Suprapubic skin (tissue), 4 donors: ENCODE data around the gene SPOCD1. TPM values are rescaled to one million over a fixed set of nuclear protein-coding genes. Genes with fewer than 3 reads are reported as not detected.

Experiments used
- DNase-seq, 2 donors: peaks; one replicate each; pipeline ENCODE4 v3.0.0-alpha.2; 2019; ENCODE audit warnings: low spot score in 2 of 2
- H3K27ac ChIP-seq: fragments of 200-600 bp; sonication (generic); one replicate; pipeline ENCODE4 v1.5.1; 2019
- H3K27me3 ChIP-seq: fragments of 200-600 bp; sonication (generic); one replicate; pipeline ENCODE4 v1.5.1; 2019
- H3K36me3 ChIP-seq: fragments of 200-600 bp; sonication (generic); one replicate; pipeline ENCODE4 v1.5.1; 2019
- H3K4me1 ChIP-seq: fragments of 200-600 bp; sonication (generic); one replicate; pipeline ENCODE4 v1.5.1; 2019
- H3K4me3 ChIP-seq: fragments of 200-600 bp; sonication (generic); one replicate; pipeline ENCODE4 v1.5.1; 2019; ENCODE audit warnings: mild to moderate bottlenecking
- H3K9me3 ChIP-seq: fragments of 200-600 bp; sonication (generic); one replicate; pipeline ENCODE4 v1.5.1; 2019
- CTCF ChIP-seq, 2 donors: fragments of 200-600 bp in 1 of 2; fragments of 450-650 bp in 1 of 2; sonication (generic) in 1 of 2; IDR thresholded peaks; one replicate each; pipeline ENCODE4 v1.5.1; 2016 to 2019; ENCODE audit warnings: antibody characterized with exemption in 2 of 2, mild to moderate bottlenecking in 1 of 2, moderate library complexity in 1 of 2
- EP300 ChIP-seq: sonication (generic); formaldehyde crosslinking; IDR thresholded peaks from one replicate; pipeline ENCODE4 v1.6.1; 2017; ENCODE audit warnings: antibody characterized with exemption
- POLR2A ChIP-seq, 2 donors: fragments of 450-650 bp; IDR thresholded peaks; one replicate each; pipeline ENCODE4 v1.6.1; 2017; ENCODE audit warnings: antibody characterized with exemption in 2 of 2, mild to moderate bottlenecking in 2 of 2, moderate library complexity in 2 of 2
- POLR2AphosphoS5 ChIP-seq, 3 donors: sonication (generic); formaldehyde crosslinking; IDR thresholded peaks; one replicate each; pipeline ENCODE4 v1.6.1; 2017; ENCODE audit warnings: antibody characterized with exemption in 3 of 3
- WGBS: methylation state at CpG from one replicate; pipeline ENCODE4 v1.1.5; 2018; 5-methylcytosine and 5-hydroxymethylcytosine counted together
- total RNA-seq, 4 donors: library from RNA; depleted of rRNA; stranded (reverse); fragments of >200 nt; gene quantifications; one replicate each; pipeline ENCODE4 v1.1.0, GENCODE V29; 2016

The SPOCD1 gene
- total RNA-seq, 4 donors from 2014 or later, result 3.2 TPM; not detected in 3

GRCh38 chr1:31848381-31848897 is 32.6 kb upstream of the SPOCD1 start:
- 73% methylated on average over 11 of the region's 11 CpGs for WGBS
- Histone ChIP-seq H3K36me3 (no peaks in the 10 kb centered on the region), H3K4me3 (no peak overlapping the region), H3K27ac (no peak overlapping the region), H3K4me1 (peaks cover 2% of the 10 kb centered on the region), H3K9me3 (no peaks in the 10 kb centered on the region), H3K27me3 (no peaks in the 10 kb centered on the region)
- TF ChIP-seq POLR2AphosphoS5 (IDR thresholded peaks at IDR 0.05) (no peak), CTCF (IDR thresholded peaks at IDR 0.05) (no peak), POLR2A (IDR thresholded peaks at IDR 0.05) (no peak), EP300 (no peak)
- DNase-seq, result no peak

GRCh38 chr1:31846484-31846883 is 30.7 kb upstream of the SPOCD1 start:
- no peak for DNase-seq
- Histone ChIP-seq H3K27me3 (no peaks in the 10 kb centered on the region), H3K9me3 (no peaks in the 10 kb centered on the region), H3K27ac (no peak overlapping the region), H3K4me1 (peaks cover 11% of the 10 kb centered on the region), H3K4me3 (no peak overlapping the region), H3K36me3 (no peaks in the 10 kb centered on the region)
- no peak for TF ChIP-seq EP300

- H3K36me3 ChIP-seq, result no peaks in the 10 kb centered on the region
- no peaks in the 10 kb centered on the region for H3K27me3 ChIP-seq
- WGBS, result 33% methylated on average over 2 of the region's 2 CpGs
- peak in 1 of 2 donors; percentile 50 for DNase-seq
- no peak overlapping the region for H3K27ac ChIP-seq
- TF ChIP-seq POLR2AphosphoS5 (IDR thresholded peaks at IDR 0.05) (no peak), POLR2A (IDR thresholded peaks at IDR 0.05) (no peak), CTCF (IDR thresholded peaks at IDR 0.05) (no peak), EP300 (no peak)
- no peaks in the 10 kb centered on the region for H3K9me3 ChIP-seq
- peaks cover 11% of the 10 kb centered on the region for H3K4me1 ChIP-seq
- no peak overlapping the region for H3K4me3 ChIP-seq
Measured at GRCh38 chr1:31843506-31843905, 27.7 kb upstream of the SPOCD1 start.

GRCh38 chr1:31839662-31840343 is 24.0 kb upstream of the SPOCD1 start:
- Histone ChIP-seq H3K27me3 (no peaks in the 10 kb centered on the region), H3K9me3 (no peaks in the 10 kb centered on the region), H3K36me3 (no peaks in the 10 kb centered on the region), H3K4me1 (peaks cover 11% of the 10 kb centered on the region), H3K27ac (no peak overlapping the region), H3K4me3 (no peak overlapping the region)
- peak in 1 of 2 donors; percentile 10 for DNase-seq
- WGBS, result 83% methylated on average over 6 of the region's 6 CpGs
- TF ChIP-seq POLR2AphosphoS5 (IDR thresholded peaks at IDR 0.05), result no peak
- TF ChIP-seq EP300, result no peak
- no peak for TF ChIP-seq CTCF (IDR thresholded peaks at IDR 0.05)
- TF ChIP-seq POLR2A (IDR thresholded peaks at IDR 0.05), result no peak

GRCh38 chr1:31837451-31838158 is 21.8 kb upstream of the SPOCD1 start:
- no peak overlapping the region for H3K27ac ChIP-seq
- 45% methylated on average over 9 of the region's 9 CpGs for WGBS

GRCh38 chr1:31836638-31837037 is 20.8 kb upstream of the SPOCD1 start:
- no peaks in the 10 kb centered on the region for H3K9me3 ChIP-seq
- WGBS, result 94% methylated on average over 5 of the region's 5 CpGs
- no peak overlapping the region for H3K27ac ChIP-seq
- no peaks in the 10 kb centered on the region for H3K27me3 ChIP-seq
- TF ChIP-seq POLR2A (IDR thresholded peaks at IDR 0.05) (no peak), CTCF (IDR thresholded peaks at IDR 0.05) (no peak), EP300 (no peak), POLR2AphosphoS5 (IDR thresholded peaks at IDR 0.05) (no peak)
- no peak for DNase-seq
- no peaks in the 10 kb centered on the region for H3K36me3 ChIP-seq
- H3K4me1 ChIP-seq, result no peaks in the 10 kb centered on the region
- H3K4me3 ChIP-seq, result no peak overlapping the region

More at GRCh38 chr1:31837451-31838158, 21.8 kb upstream of the SPOCD1 start:
- peaks cover under 1% of the 10 kb centered on the region for H3K4me1 ChIP-seq
- peak in 1 of 2 donors; percentile 10 for DNase-seq
- no peaks in the 10 kb centered on the region for H3K9me3 ChIP-seq
- no peaks in the 10 kb centered on the region for H3K27me3 ChIP-seq
- H3K36me3 ChIP-seq, result no peaks in the 10 kb centered on the region
- no peak overlapping the region for H3K4me3 ChIP-seq
- TF ChIP-seq EP300, result no peak
- TF ChIP-seq POLR2AphosphoS5 (IDR thresholded peaks at IDR 0.05), result no peak
- TF ChIP-seq POLR2A (IDR thresholded peaks at IDR 0.05), result no peak
